ENCODE data around the gene MS4A8. TPM values are rescaled to one million over a fixed set of nuclear protein-coding genes. Genes with fewer than 3 reads are reported as not detected.

Gene MS4A8
- total and polyA plus RNA-seq, 2 of the 4 experiments (the other 2 are of a cell fraction): not detected

DNA sequence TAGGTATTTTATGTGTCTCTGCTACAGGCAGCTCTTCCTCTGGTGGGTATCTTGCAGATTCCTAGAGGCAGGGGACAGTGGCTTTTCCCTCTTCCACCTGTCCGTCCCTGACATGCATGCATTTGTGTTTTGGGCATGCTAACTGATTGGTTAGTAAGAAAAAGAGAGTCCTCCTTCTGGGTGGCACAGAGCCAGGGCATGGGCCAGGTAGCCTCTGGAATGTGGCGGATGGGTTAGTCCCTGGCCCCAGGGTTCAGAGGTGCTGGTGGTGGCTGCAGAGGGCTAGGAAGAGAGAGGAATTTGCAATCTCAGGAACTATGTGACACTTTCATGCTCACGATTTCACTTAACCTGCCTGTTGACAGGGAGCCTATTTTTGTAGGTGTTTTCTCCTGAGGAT lies 51.5 kb downstream of the MS4A8 start:
- H3K9me1 ChIP-seq (ENCODE audit: insufficient read depth, low read length): no peaks in the 10 kb centered on the region
- ChIA-PET POLR2A (ENCODE audit: unreplicated experiment) (no interaction called here), CTCF (no interaction called here)
- DNase-seq (no peak), ATAC-seq (ENCODE audit: low read depth) (no peak)
- dilution Hi-C loops (cut with HindIII; ENCODE audit: low sequenced_read_pairs, unreplicated experiment) (no loop called here), in situ Hi-C loops (cut with MboI; ENCODE audit: low sequenced_read_pairs) (no loop called here), intact Hi-C loops (cut with micrococcal nuclease) (no loop called here)
- H3K27me3 ChIP-seq (ENCODE audit: control insufficient read depth, insufficient read depth, low read length): no peaks in the 10 kb centered on the region
- no peaks in the 10 kb centered on the region for H3K79me1 ChIP-seq (ENCODE audit: low read depth in 1 of 2, low read length in 2 of 2)
- H2AK9ac ChIP-seq (replicated peaks; ENCODE audit: low read depth, low read length, poor library complexity): no peak overlapping the region
- H4K8ac ChIP-seq (ENCODE audit: low read depth in 2 of 2, low read length in 2 of 2): no peak overlapping the region
- H2BK15ac ChIP-seq (ENCODE audit: low read depth, low read length): no peak overlapping the region
- 0 out of 2 replicates have a peak, but pooled peaks cover 2% of the 10 kb centered on the region for H3K9me3 ChIP-seq (ENCODE audit: control insufficient read depth, insufficient read depth, low read length)
- H4K91ac ChIP-seq (ENCODE audit: insufficient read depth, low read depth, low read length): no peak overlapping the region
- no peak for TF ChIP-seq FOS (IDR thresholded peaks at IDR 0.05; ENCODE audit: low read depth, low read length)
- no peak for TF ChIP-seq MAFK (IDR thresholded peaks at IDR 0.05; ENCODE audit: low read depth, low read length)
- no peak for TF ChIP-seq SMC3 (IDR thresholded peaks at IDR 0.05; ENCODE audit: low read depth, low read length)
- no peak for TF ChIP-seq MXI1 (IDR thresholded peaks at IDR 0.05; ENCODE audit: borderline replicate concordance, low read depth, low read length)
- TF ChIP-seq CEBPB (IDR thresholded peaks at IDR 0.05; ENCODE audit: low read depth, low read length): no peak
- TF ChIP-seq, protein P1, sequence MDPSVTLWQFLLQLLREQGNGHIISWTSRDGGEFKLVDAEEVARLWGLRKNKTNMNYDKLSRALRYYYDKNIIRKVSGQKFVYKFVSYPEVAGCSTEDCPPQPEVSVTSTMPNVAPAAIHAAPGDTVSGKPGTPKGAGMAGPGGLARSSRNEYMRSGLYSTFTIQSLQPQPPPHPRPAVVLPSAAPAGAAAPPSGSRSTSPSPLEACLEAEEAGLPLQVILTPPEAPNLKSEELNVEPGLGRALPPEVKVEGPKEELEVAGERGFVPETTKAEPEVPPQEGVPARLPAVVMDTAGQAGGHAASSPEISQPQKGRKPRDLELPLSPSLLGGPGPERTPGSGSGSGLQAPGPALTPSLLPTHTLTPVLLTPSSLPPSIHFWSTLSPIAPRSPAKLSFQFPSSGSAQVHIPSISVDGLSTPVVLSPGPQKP (IDR thresholded peaks at IDR 0.05; ENCODE audit: borderline replicate concordance, low read depth, low read length): no peak
- no peak for TF ChIP-seq RCOR1 (IDR thresholded peaks at IDR 0.05; ENCODE audit: insufficient replicate concordance, low read length)
- TF ChIP-seq RFX5 (IDR thresholded peaks at IDR 0.05; ENCODE audit: low read depth, low read length): no peak
- no peak for TF ChIP-seq BHLHE40 (IDR thresholded peaks at IDR 0.05; ENCODE audit: low read depth, low read length)
- TF ChIP-seq USF2 (IDR thresholded peaks at IDR 0.05; ENCODE audit: low read depth, low read length): no peak
- H3K27ac ChIP-seq (ENCODE audit: insufficient read depth, low read length): no peak overlapping the region
- no peaks in the 10 kb centered on the region for H4K20me1 ChIP-seq (ENCODE audit: insufficient read depth, low read length)
- H3K9ac ChIP-seq (ENCODE audit: low read depth, low read length): no peak overlapping the region
- no peak overlapping the region for H3K4ac ChIP-seq (ENCODE audit: low read depth, low read length)
- no peak overlapping the region for H3K4me2 ChIP-seq (ENCODE audit: low read depth, low read length)
- H3K4me3 ChIP-seq (ENCODE audit: insufficient read depth, low read depth, low read length): no peak overlapping the region
- no peak overlapping the region for H2BK20ac ChIP-seq (ENCODE audit: low read depth, low read length)
- no peak overlapping the region for H2AK5ac ChIP-seq (ENCODE audit: low read depth, low read length)
- no peak overlapping the region for H4K5ac ChIP-seq (ENCODE audit: low read depth, low read length)
- no TSS peak for BruUV-seq (replicated peaks)
- H3K18ac ChIP-seq (ENCODE audit: low read depth, low read length): no peak overlapping the region
- H3K36me3 ChIP-seq (ENCODE audit: control insufficient read depth, insufficient read depth, low read length): no peaks in the 10 kb centered on the region
- H3K56ac ChIP-seq (ENCODE audit: extremely low read depth, insufficient read depth, low read length): no peak overlapping the region
- no peak overlapping the region for H2AFZ ChIP-seq (replicated peaks; ENCODE audit: low read length, poor library complexity)
- no peak overlapping the region for H2BK120ac ChIP-seq (ENCODE audit: low read depth, low read length)
- no peak overlapping the region for H3K23ac ChIP-seq (ENCODE audit: low read depth, low read length)
- WGBS, 2 experiments (ENCODE audit: extremely low coverage in 2 of 2, insufficient read length in 1 of 2): 80% methylated on average over 1 of the region's 3 CpGs; no CpG with 5 or more reads in 1 of the 2 experiments
- H3K14ac ChIP-seq (replicated peaks; ENCODE audit: low read depth, low read length): no peak overlapping the region
- no peaks in the 10 kb centered on the region for H3K4me1 ChIP-seq (ENCODE audit: control insufficient read depth, insufficient read depth, low read length)
- H2BK5ac ChIP-seq (ENCODE audit: low read depth, low read length, poor library complexity, severe bottlenecking): no peak overlapping the region

Data from IMR-90 (cell line).